Thoracic aorta (tissue), 2 donors: ENCODE data around the gene OBSCN. TPM values are rescaled to one million over a fixed set of nuclear protein-coding genes. Genes with fewer than 3 reads are reported as not detected.

Experiments used
- ATAC-seq: fragments of 150-250 bp; one replicate; pipeline ENCODE4 v1.8.0; 2017; ENCODE audit warnings: low read depth; ENCODE audit not compliant: insufficient number of reproducible peaks, low FRiP score
- DNase-seq: peaks from one replicate; pipeline ENCODE4 v3.0.0-alpha.2; 2020; ENCODE audit warnings: low spot score
- H3K27ac ChIP-seq, 2 donors: fragments of 200-600 bp; sonication (generic); 1 replicate in 1 of 2; 2 replicates in 1 of 2; pipeline ENCODE4 v1.5.1; 2016; ENCODE audit warnings: mild to moderate bottlenecking in 2 of 2, moderate library complexity in 2 of 2
- H3K27me3 ChIP-seq: fragments of 200-600 bp; sonication (generic); replicated peaks from 2 replicates; pipeline ENCODE4 v1.6.0; 2016; ENCODE audit warnings: mild to moderate bottlenecking; ENCODE audit not compliant: insufficient read depth
- H3K36me3 ChIP-seq: fragments of 200-600 bp; sonication (generic); one replicate; pipeline ENCODE4 v1.5.1; 2016
- H3K4me1 ChIP-seq, 2 donors: fragments of 200-600 bp; sonication (generic); 1 replicate in 1 of 2; 2 replicates in 1 of 2; pipeline versions ENCODE4 v1.5.1 to v1.6.0; 2016; ENCODE audit warnings: low read depth in 2 of 2, mild to moderate bottlenecking in 1 of 2; ENCODE audit not compliant: control insufficient read depth in 1 of 2
- H3K4me3 ChIP-seq: fragments of 200-600 bp; sonication (generic); 2 replicates; pipeline ENCODE4 v1.5.1; 2016; ENCODE audit warnings: mild to moderate bottlenecking
- H3K9me3 ChIP-seq: fragments of 200-600 bp; sonication (generic); 2 replicates; pipeline ENCODE4 v1.5.1; 2016
- total RNA-seq, 2 donors: library from RNA; depleted of rRNA; stranded (reverse); fragments of >200 nt; gene quantifications; one replicate each; pipeline versions ENCODE4 v1.1.0 to v1.2.3, GENCODE V29; 2016
- TF ChIP-seq, protein P1 (sequence below): fragments of 200-600 bp; sonication (generic); IDR thresholded peaks from one replicate; pipeline ENCODE4 v1.5.1; 2019; ENCODE audit warnings: antibody characterized with exemption

Gene OBSCN
- total RNA-seq, 2 donors from 2014 or later = 22.3 to 40.2 TPM

- ATAC-seq (no peak), DNase-seq (no peak)
- H3K36me3 ChIP-seq = peaks cover 11% of the 10 kb centered on the region
Observed at GRCh38 chr1:228390649-228391048, 182.8 kb downstream of the OBSCN start.

GRCh38 chr1:228391411-228392020 lies 183.7 kb downstream of the OBSCN start:
- DNase-seq = no peak
- no peak overlapping the region for H3K27ac ChIP-seq
- no peak for ATAC-seq
- TF ChIP-seq, protein P1, sequence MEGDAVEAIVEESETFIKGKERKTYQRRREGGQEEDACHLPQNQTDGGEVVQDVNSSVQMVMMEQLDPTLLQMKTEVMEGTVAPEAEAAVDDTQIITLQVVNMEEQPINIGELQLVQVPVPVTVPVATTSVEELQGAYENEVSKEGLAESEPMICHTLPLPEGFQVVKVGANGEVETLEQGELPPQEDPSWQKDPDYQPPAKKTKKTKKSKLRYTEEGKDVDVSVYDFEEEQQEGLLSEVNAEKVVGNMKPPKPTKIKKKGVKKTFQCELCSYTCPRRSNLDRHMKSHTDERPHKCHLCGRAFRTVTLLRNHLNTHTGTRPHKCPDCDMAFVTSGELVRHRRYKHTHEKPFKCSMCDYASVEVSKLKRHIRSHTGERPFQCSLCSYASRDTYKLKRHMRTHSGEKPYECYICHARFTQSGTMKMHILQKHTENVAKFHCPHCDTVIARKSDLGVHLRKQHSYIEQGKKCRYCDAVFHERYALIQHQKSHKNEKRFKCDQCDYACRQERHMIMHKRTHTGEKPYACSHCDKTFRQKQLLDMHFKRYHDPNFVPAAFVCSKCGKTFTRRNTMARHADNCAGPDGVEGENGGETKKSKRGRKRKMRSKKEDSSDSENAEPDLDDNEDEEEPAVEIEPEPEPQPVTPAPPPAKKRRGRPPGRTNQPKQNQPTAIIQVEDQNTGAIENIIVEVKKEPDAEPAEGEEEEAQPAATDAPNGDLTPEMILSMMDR = no peak
- H3K9me3 ChIP-seq = no peaks in the 10 kb centered on the region
- H3K4me3 ChIP-seq = no peak overlapping the region
- H3K36me3 ChIP-seq = peaks cover 19% of the 10 kb centered on the region
- peaks cover 5 to 14% of the 10 kb centered on the region in 2 donors for H3K4me1 ChIP-seq
- no peaks in the 10 kb centered on the region for H3K27me3 ChIP-seq

More at GRCh38 chr1:228390649-228391048, 182.8 kb downstream of the OBSCN start:
- no peak overlapping the region for H3K4me3 ChIP-seq
- H3K4me1 ChIP-seq = peaks cover 5 to 14% of the 10 kb centered on the region in 2 donors
- no peak overlapping the region for H3K27ac ChIP-seq
- H3K27me3 ChIP-seq = no peaks in the 10 kb centered on the region
- TF ChIP-seq, protein P1 = no peak
- H3K9me3 ChIP-seq = no peaks in the 10 kb centered on the region

- no peaks in the 10 kb centered on the region for H3K9me3 ChIP-seq
- H3K4me3 ChIP-seq = no peak overlapping the region
- H3K27me3 ChIP-seq = no peaks in the 10 kb centered on the region
- ATAC-seq = no peak
- no peak overlapping the region for H3K27ac ChIP-seq
- peaks cover 27% of the 10 kb centered on the region for H3K36me3 ChIP-seq
- no peak for DNase-seq
- H3K4me1 ChIP-seq = peaks cover 5 to 14% of the 10 kb centered on the region in 2 donors
- TF ChIP-seq, protein P1 = no peak
Observed at GRCh38 chr1:228392111-228392936, 184.5 kb downstream of the OBSCN start.

- ATAC-seq (no peak), DNase-seq (no peak)
- Histone ChIP-seq H3K36me3 (peaks cover 34% of the 10 kb centered on the region), H3K27me3 (no peaks in the 10 kb centered on the region), H3K4me1 (peaks cover 5 to 14% of the 10 kb centered on the region in 2 donors), H3K27ac (no peak overlapping the region), H3K4me3 (no peak overlapping the region), H3K9me3 (no peaks in the 10 kb centered on the region)
- TF ChIP-seq, protein P1 = peak; percentile 40
Observed at GRCh38 chr1:228393268-228393701, 185.4 kb downstream of the OBSCN start.

- no peak for DNase-seq
- Histone ChIP-seq H3K9me3 (no peaks in the 10 kb centered on the region), H3K27ac (no peak overlapping the region), H3K4me1 (peaks cover 5 to 14% of the 10 kb centered on the region in 2 donors), H3K4me3 (no peak overlapping the region), H3K27me3 (no peaks in the 10 kb centered on the region), H3K36me3 (peaks cover 34% of the 10 kb centered on the region)
- TF ChIP-seq, protein P1 = no peak
- ATAC-seq = no peak
Observed at GRCh38 chr1:228393811-228394570, 186.1 kb downstream of the OBSCN start.
